CD14-positive monocyte (primary cell): ENCODE results near the gene GOLGA7B. TPM values are rescaled to one million over a fixed set of nuclear protein-coding genes. Genes with fewer than 3 reads are reported as not detected.

Experiments used
- DNase-seq, 3 donors: peaks; one replicate each; pipeline ENCODE4 v3.0.0-alpha.2; 2011 to 2022
- H2AFZ ChIP-seq: 2 replicates; pipeline ENCODE4 v1.6.0; 2012; ENCODE audit warnings: mild to moderate bottlenecking, low read depth, low read length, inconsistent platforms; ENCODE audit not compliant: insufficient read depth, poor library complexity, severe bottlenecking
- H3K27ac ChIP-seq, 2 donors: 1 replicate in 1 of 2; 2 replicates in 1 of 2; pipeline ENCODE4 v1.5.1; 2012 to 2013; ENCODE audit warnings: low read length in 2 of 2, control low read depth in 1 of 2, inconsistent platforms in 1 of 2, low read depth in 1 of 2, mild to moderate bottlenecking in 1 of 2
- H3K27me3 ChIP-seq, 2 donors: one replicate each; pipeline versions ENCODE4 v1.6.0 to v1.6.1; 2011 to 2013; ENCODE audit warnings: low read length in 2 of 2; ENCODE audit not compliant: control insufficient read depth in 2 of 2, insufficient read depth in 2 of 2
- H3K36me3 ChIP-seq, 2 donors: replicated peaks in 1 of 2; 1 replicate in 1 of 2; 2 replicates in 1 of 2; pipeline versions ENCODE4 v1.5.1 to v1.6.1; 2012 to 2013; ENCODE audit warnings: low read length in 2 of 2, control low read depth in 1 of 2, inconsistent platforms in 1 of 2, mild to moderate bottlenecking in 1 of 2; ENCODE audit not compliant: insufficient read depth in 2 of 2, control insufficient read depth in 1 of 2
- H3K4me1 ChIP-seq, 2 donors: 1 replicate in 1 of 2; 2 replicates in 1 of 2; pipeline versions ENCODE4 v1.5.1 to v1.6.1; 2012 to 2013; ENCODE audit warnings: low read length in 2 of 2, control low read depth in 1 of 2, inconsistent platforms in 1 of 2, mild to moderate bottlenecking in 1 of 2, moderate library complexity in 1 of 2; ENCODE audit not compliant: insufficient read depth in 2 of 2, control insufficient read depth in 1 of 2
- H3K4me2 ChIP-seq: replicated peaks from 2 replicates; pipeline ENCODE3; 2012; ENCODE audit warnings: low read length, moderate library complexity, mild to moderate bottlenecking; ENCODE audit not compliant: poor library complexity, severe bottlenecking; ENCODE audit errors: extremely low read depth
- H3K4me3 ChIP-seq, 3 experiments: fragments of 200-600 bp in 1 of 3; sonication (generic) in 1 of 3; replicated peaks in 1 of 3; 1 replicate in 2 of 3; 2 replicates in 1 of 3; pipeline ENCODE4 v1.5.1; 2011 to 2013; ENCODE audit warnings: low read length in 3 of 3, mild to moderate bottlenecking in 3 of 3, control low read depth in 2 of 3, low read depth in 2 of 3, inconsistent platforms in 1 of 3, moderate library complexity in 1 of 3
- H3K79me2 ChIP-seq: 2 replicates; pipeline ENCODE4 v1.6.0; 2012; ENCODE audit warnings: mild to moderate bottlenecking, control low read depth, inconsistent platforms, low read length, moderate library complexity; ENCODE audit not compliant: insufficient read depth
- H3K9ac ChIP-seq: 2 replicates; pipeline ENCODE4 v1.6.0; 2017; ENCODE audit warnings: low read length, mild to moderate bottlenecking; ENCODE audit not compliant: insufficient read depth, poor library complexity, severe bottlenecking
- H3K9me3 ChIP-seq, 2 donors: replicated peaks in 1 of 2; 1 replicate in 1 of 2; 2 replicates in 1 of 2; pipeline versions ENCODE4 v1.5.1 to v1.6.1; 2012 to 2013; ENCODE audit warnings: low read length in 2 of 2, control low read depth in 1 of 2; ENCODE audit not compliant: control insufficient read depth in 1 of 2, insufficient read depth in 1 of 2
- H4K20me1 ChIP-seq: 2 replicates; pipeline ENCODE4 v1.6.0; 2012; ENCODE audit warnings: mild to moderate bottlenecking, low read length, control low read depth, moderate library complexity; ENCODE audit not compliant: insufficient read depth
- H3K27ac Mint-ChIP-seq, 7 donors: one replicate each; pipeline ENCODE4 v1.8.0; 2020; ENCODE audit warnings: mild to moderate bottlenecking in 7 of 7, mixed read lengths in 7 of 7, moderate library complexity in 6 of 7, inconsistent platforms in 2 of 7
- H3K27me3 Mint-ChIP-seq, 3 donors: one replicate each; pipeline ENCODE4 v1.8.0; 2021 to 2022; ENCODE audit warnings: low read depth in 3 of 3, mild to moderate bottlenecking in 3 of 3, mixed read lengths in 3 of 3, moderate library complexity in 3 of 3, inconsistent platforms in 1 of 3
- H3K36me3 Mint-ChIP-seq, 2 donors: one replicate each; pipeline ENCODE4 v1.8.0; 2020; ENCODE audit warnings: mixed read lengths in 2 of 2, inconsistent platforms in 1 of 2, mild to moderate bottlenecking in 1 of 2
- H3K4me1 Mint-ChIP-seq: one replicate; pipeline ENCODE4 v1.8.0; 2020; ENCODE audit warnings: mild to moderate bottlenecking, mixed read lengths
- H3K4me3 Mint-ChIP-seq, 2 donors: one replicate each; pipeline ENCODE4 v1.8.0; 2020; ENCODE audit warnings: mild to moderate bottlenecking in 2 of 2, mixed read lengths in 2 of 2, moderate library complexity in 1 of 2
- H3K9me3 Mint-ChIP-seq, 7 donors: one replicate each; pipeline ENCODE4 v1.8.0; 2020 to 2022; ENCODE audit warnings: mixed read lengths in 7 of 7, mild to moderate bottlenecking in 6 of 7, moderate library complexity in 6 of 7, inconsistent platforms in 2 of 7
- WGBS: methylation state at CpG from one replicate; pipeline ENCODE4 v1.1.5; 2013; ENCODE audit warnings: missing lambda C conversion rate; ENCODE audit not compliant: insufficient coverage; 5-methylcytosine and 5-hydroxymethylcytosine counted together
- intact Hi-C, 2 donors: fragments of 100-400 bp; cut with micrococcal nuclease; formaldehyde crosslinking; loops; one replicate each; pipeline versions ENCODE4 v1.15.0 to v1.15.1; 2023
- polyA plus RNA-seq, 3 donors: library from polyadenylated mRNA; depleted of rRNA in 1 of 3; unstranded in 2 of 3; stranded (reverse) in 1 of 3; fragments of 300-500 nt in 2 of 3; fragments of >200 nt in 1 of 3; fragmentation: Illumina TruSeq in 2 of 3; gene quantifications; 1 replicate in 2 of 3; 2 replicates in 1 of 3; pipeline ENCODE4 v1.2.3, GENCODE V29; 2012 to 2021
- TF ChIP-seq, protein P1 (sequence below): fragments of 200-600 bp; IDR thresholded peaks from one replicate; pipeline ENCODE4 v1.8.0; 2022; ENCODE audit warnings: antibody characterized with exemption, mild to moderate bottlenecking

Gene GOLGA7B
- polyA plus RNA-seq, 3 donors, result 0.03 TPM; not detected in 2

DNA sequence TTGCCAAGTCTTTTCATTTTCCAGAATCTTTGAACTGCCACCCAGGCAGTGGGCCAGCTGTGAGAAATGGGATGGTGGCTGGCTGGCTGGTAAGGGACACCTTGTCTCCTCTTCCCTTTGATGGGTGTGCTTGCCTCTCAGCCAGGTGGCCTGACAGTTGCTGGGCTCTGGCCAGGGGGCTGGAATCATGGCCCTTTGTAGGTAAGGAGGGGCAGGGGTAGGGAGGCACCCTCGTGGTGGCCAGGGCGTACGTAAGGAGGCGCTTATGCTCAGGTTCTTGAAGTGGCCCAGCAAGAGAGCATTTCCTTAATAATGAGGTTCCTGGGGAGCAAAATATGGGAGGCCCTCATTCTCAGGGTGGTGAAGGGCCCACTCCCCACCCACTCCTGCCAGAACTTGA is 33.0 kb upstream of the GOLGA7B start:
- TF ChIP-seq, protein P1, sequence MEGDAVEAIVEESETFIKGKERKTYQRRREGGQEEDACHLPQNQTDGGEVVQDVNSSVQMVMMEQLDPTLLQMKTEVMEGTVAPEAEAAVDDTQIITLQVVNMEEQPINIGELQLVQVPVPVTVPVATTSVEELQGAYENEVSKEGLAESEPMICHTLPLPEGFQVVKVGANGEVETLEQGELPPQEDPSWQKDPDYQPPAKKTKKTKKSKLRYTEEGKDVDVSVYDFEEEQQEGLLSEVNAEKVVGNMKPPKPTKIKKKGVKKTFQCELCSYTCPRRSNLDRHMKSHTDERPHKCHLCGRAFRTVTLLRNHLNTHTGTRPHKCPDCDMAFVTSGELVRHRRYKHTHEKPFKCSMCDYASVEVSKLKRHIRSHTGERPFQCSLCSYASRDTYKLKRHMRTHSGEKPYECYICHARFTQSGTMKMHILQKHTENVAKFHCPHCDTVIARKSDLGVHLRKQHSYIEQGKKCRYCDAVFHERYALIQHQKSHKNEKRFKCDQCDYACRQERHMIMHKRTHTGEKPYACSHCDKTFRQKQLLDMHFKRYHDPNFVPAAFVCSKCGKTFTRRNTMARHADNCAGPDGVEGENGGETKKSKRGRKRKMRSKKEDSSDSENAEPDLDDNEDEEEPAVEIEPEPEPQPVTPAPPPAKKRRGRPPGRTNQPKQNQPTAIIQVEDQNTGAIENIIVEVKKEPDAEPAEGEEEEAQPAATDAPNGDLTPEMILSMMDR, result no peak
- Histone ChIP-seq H3K9me3 (no peaks in the 10 kb centered on the region), H4K20me1 (no peaks in the 10 kb centered on the region), H3K4me2 (no peak overlapping the region), H3K27me3 (peaks cover 0 to 5% of the 10 kb centered on the region in 2 donors), H3K4me1 (no peaks in the 10 kb centered on the region), H3K27ac (no peak overlapping the region), H2AFZ (no peak overlapping the region), H3K9ac (no peak overlapping the region), H3K36me3 (no peaks in the 10 kb centered on the region), H3K4me3 (no peak overlapping the region), H3K79me2 (no peaks in the 10 kb centered on the region)
- Mint-ChIP-seq H3K36me3 (no peaks in the 10 kb centered on the region), H3K4me3 (no peak overlapping the region), H3K27me3 (peaks cover 6 to 32% (median 9%) of the 10 kb centered on the region in 3 donors), H3K27ac (no peak overlapping the region), H3K4me1 (no peaks in the 10 kb centered on the region), H3K9me3 (peaks cover 0 to 1% (median 0%) of the 10 kb centered on the region in 7 donors)
- WGBS, result no CpG with 5 or more reads among the region's 4 CpGs
- no peak for DNase-seq
- intact Hi-C loops, result no loop called here

DNA sequence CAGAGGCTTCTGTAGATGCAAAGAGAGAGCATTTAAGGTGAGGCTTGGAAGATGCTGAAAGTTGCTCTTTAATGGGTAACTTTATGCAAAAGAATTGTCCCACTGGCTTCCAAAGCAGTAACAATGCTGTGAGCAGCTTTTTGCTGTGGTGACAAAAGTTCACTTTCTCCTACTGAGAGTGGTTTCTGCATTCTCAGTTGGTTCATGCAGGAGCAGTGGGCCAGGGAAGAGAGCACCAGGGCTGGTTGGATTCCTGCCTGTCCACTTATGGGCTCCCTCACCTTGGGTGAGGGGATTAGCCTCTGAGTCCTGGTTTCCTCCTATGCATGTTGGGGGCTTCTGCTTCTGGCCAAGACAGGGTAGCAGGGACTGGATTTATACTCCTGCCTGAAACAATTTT is 31.1 kb upstream of the GOLGA7B start:
- Histone ChIP-seq H3K4me3 (no peak overlapping the region), H3K79me2 (no peaks in the 10 kb centered on the region), H3K4me1 (no peaks in the 10 kb centered on the region), H3K4me2 (no peak overlapping the region), H4K20me1 (no peaks in the 10 kb centered on the region), H2AFZ (no peak overlapping the region), H3K27me3 (peaks cover 0 to 5% of the 10 kb centered on the region in 2 donors), H3K36me3 (no peaks in the 10 kb centered on the region), H3K9me3 (no peaks in the 10 kb centered on the region), H3K9ac (no peak overlapping the region), H3K27ac (no peak overlapping the region)
- intact Hi-C loops, result no loop called here
- peaks cover 4 to 27% (median 8%) of the 10 kb centered on the region in 3 donors for H3K27me3 Mint-ChIP-seq
- H3K36me3 Mint-ChIP-seq, result no peaks in the 10 kb centered on the region
- H3K9me3 Mint-ChIP-seq, result peaks cover 0 to 1% (median 0%) of the 10 kb centered on the region in 7 donors
- no peak overlapping the region for H3K27ac Mint-ChIP-seq
- no peak overlapping the region for H3K4me3 Mint-ChIP-seq
- TF ChIP-seq, protein P1, result no peak
- no peak for DNase-seq
- H3K4me1 Mint-ChIP-seq, result no peaks in the 10 kb centered on the region
